MCF 10A (cell line): Measurements from ENCODE around the gene ARHGAP12. TPM values are rescaled to one million over a fixed set of nuclear protein-coding genes. Genes with fewer than 3 reads are reported as not detected.
A peak's percentile ranks its signal among the peaks of the same experiment; 100 is the strongest.
"Not testable (repeated sequence)": the region's sequence is repeated elsewhere in the genome, so short reads cannot be mapped to it uniquely, and the experiment has no call there.

Experiments
- BruUV-seq: library from RNA; stranded (reverse); fragments of 400-500 nt; replicated peaks from 2 replicates; lab custom pipeline; 2021; lab: Mats Ljungman, UMichigan
- CTCF ChIA-PET: fragments of 300-600 bp; sonication (Branson Sonifier 250); formaldehyde crosslinking; extraction: SDS; loops from one replicate; lab custom pipeline; 2021; ENCODE audit warnings: antibody characterized with exemption, inconsistent platforms; lab: Yijun Ruan, JAX
- POLR2A ChIA-PET: fragments of 300-600, 350-650 bp; sonication (Branson Sonifier 250); formaldehyde crosslinking; extraction: SDS; loops from one replicate; lab custom pipeline; 2020; ENCODE audit warnings: antibody characterized with exemption, inconsistent platforms; lab: Yijun Ruan, JAX
- DNase-seq: peaks from one replicate; pipeline ENCODE4 v3.0.0-alpha.2; 2018; ENCODE audit not compliant: unreplicated experiment
- H3K27ac Mint-ChIP-seq: one replicate; pipeline ENCODE4 v1.8.0; 2022; ENCODE audit warnings: mild to moderate bottlenecking, low read depth, mixed read lengths; ENCODE audit not compliant: unreplicated experiment
- H3K27me3 Mint-ChIP-seq: one replicate; pipeline ENCODE4 v1.8.0; 2022; ENCODE audit warnings: mixed read lengths; ENCODE audit not compliant: insufficient read depth, unreplicated experiment
- H3K36me3 Mint-ChIP-seq: one replicate; pipeline ENCODE4 v1.8.0; 2022; ENCODE audit warnings: mild to moderate bottlenecking, moderate library complexity, mixed read lengths; ENCODE audit not compliant: insufficient read depth, unreplicated experiment
- H3K4me1 Mint-ChIP-seq: one replicate; pipeline ENCODE4 v1.8.0; 2022; ENCODE audit warnings: mixed read lengths; ENCODE audit not compliant: insufficient read depth, unreplicated experiment
- H3K4me3 Mint-ChIP-seq: one replicate; pipeline ENCODE4 v1.8.0; 2022; ENCODE audit warnings: mild to moderate bottlenecking, moderate library complexity, mixed read lengths; ENCODE audit not compliant: unreplicated experiment
- H3K9me3 Mint-ChIP-seq: one replicate; pipeline ENCODE4 v1.8.0; 2022; ENCODE audit warnings: mixed read lengths; ENCODE audit not compliant: unreplicated experiment
- CTCF ChIP-seq: fragments of 200-600 bp; IDR thresholded peaks from one replicate; pipeline ENCODE4 v1.8.0; 2022; ENCODE audit warnings: antibody characterized with exemption, mild to moderate bottlenecking; ENCODE audit not compliant: unreplicated experiment
- intact Hi-C: fragments of 100-400 bp; cut with micrococcal nuclease; formaldehyde crosslinking; loops from 2 replicates; pipeline ENCODE4 v1.14.1; 2022
- total RNA-seq: library from RNA; stranded (reverse); gene quantifications from 2 replicates; pipeline ENCODE4 v1.2.3, GENCODE V29; 2022

Gene ARHGAP12
- total RNA-seq, 1 experiment from 2014 or later, result 26.0 TPM

DNA sequence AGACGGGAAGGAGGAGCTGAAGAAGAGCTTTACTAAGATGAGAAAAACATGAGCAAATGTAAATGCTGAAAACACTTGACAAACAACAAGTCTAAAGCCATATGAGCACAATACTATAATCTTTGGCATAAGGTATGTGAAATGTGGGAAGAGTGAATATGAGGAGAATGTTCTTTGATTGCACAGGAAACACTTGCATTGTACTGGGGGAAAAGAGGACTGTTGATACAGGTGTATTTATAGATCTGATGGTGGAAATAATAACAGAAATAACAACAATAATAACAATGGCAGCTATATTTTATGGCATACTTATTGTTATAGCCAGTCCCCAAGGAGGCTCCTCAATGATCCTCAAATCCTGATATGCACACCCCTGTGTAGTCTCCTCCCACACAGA is 23.0 kb downstream of the ARHGAP12 start:
- BruUV-seq, result no TSS peak
- Mint-ChIP-seq H3K4me3 (no peak overlapping the region), H3K27me3 (no peaks in the 10 kb centered on the region), H3K27ac (no peak overlapping the region), H3K4me1 (peaks cover 14% of the 10 kb centered on the region), H3K9me3 (no peaks in the 10 kb centered on the region), H3K36me3 (peaks cover 40% of the 10 kb centered on the region)
- ChIA-PET POLR2A (no interaction called here), CTCF (no interaction called here)
- intact Hi-C loops, result no loop called here
- TF ChIP-seq CTCF, result no peak
- no peak for DNase-seq

GRCh38 chr10:31902625-31903024 is 26.0 kb downstream of the ARHGAP12 start:
- BruUV-seq, result no TSS peak
- no peak for TF ChIP-seq CTCF
- H3K9me3 Mint-ChIP-seq, result no peaks in the 10 kb centered on the region
- DNase-seq, result no peak
- no peak overlapping the region for H3K27ac Mint-ChIP-seq
- peaks cover 28% of the 10 kb centered on the region for H3K4me1 Mint-ChIP-seq
- intact Hi-C loops, result no loop called here
- ChIA-PET POLR2A (no interaction called here), CTCF (interaction anchor here (0.9 kb wide), 1 partner anchor 40 kb away, joined by 3 read pairs; no protein-coding TSS in a partner anchor)
- no peaks in the 10 kb centered on the region for H3K27me3 Mint-ChIP-seq
- H3K36me3 Mint-ChIP-seq, result peaks cover 28% of the 10 kb centered on the region
- H3K4me3 Mint-ChIP-seq, result no peak overlapping the region

- TF ChIP-seq CTCF, result no peak
- Mint-ChIP-seq H3K4me3 (peak overlapping the region; percentile 20), H3K27me3 (no peaks in the 10 kb centered on the region), H3K9me3 (no peaks in the 10 kb centered on the region), H3K4me1 (peaks cover 32% of the 10 kb centered on the region), H3K27ac (peak overlapping the region; percentile 85), H3K36me3 (peaks cover 8% of the 10 kb centered on the region)
- ChIA-PET POLR2A (interaction anchor here (1.0 kb wide), 2 partner anchors 25 to 30 kb away, joined by 3 to 4 read pairs; no protein-coding TSS in a partner anchor), CTCF (interaction anchor here (1.0 kb wide), 1 partner anchor 36 kb away, joined by 4 read pairs; no protein-coding TSS in a partner anchor)
- no TSS peak for BruUV-seq
- intact Hi-C loops, result no loop called here
- peak; percentile 17 for DNase-seq
Observed at GRCh38 chr10:31897506-31897905, 31.1 kb downstream of the ARHGAP12 start.

DNA sequence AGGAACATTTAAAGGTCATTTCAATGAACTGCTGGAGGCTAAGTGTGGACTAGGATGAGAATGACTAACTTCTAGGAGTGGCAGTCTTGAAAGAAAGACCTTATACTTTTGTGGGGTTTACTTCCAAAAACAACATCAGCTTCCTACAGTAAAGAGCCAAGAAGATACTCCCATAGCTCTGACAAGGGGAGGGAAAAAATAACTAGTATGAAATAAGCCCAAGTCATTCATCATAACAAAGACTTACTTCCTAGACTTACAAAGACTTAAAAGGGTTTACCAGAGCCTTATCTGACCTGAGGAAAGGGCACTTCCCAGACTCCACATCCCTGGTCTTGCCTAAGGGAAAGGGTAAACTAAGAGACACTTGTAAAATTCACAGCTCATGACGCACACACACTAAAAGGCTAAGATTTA is 31.7 kb downstream of the ARHGAP12 start:
- H3K27me3 Mint-ChIP-seq, result no peaks in the 10 kb centered on the region
- POLR2A ChIA-PET, result interaction anchor here (0.8 to 1.3 kb wide), 6 partner anchors 12 to 32 kb away, joined by 3 to 6 read pairs (median 4); no protein-coding TSS in a partner anchor
- DNase-seq, result peak; percentile 75
- TF ChIP-seq CTCF, result no peak
- intact Hi-C loops, result no loop called here
- H3K27ac Mint-ChIP-seq, result peak overlapping the region; percentile 85
- CTCF ChIA-PET, result interaction anchor here (1.0 kb wide), 1 partner anchor 35 kb away, joined by 4 read pairs; no protein-coding TSS in a partner anchor
- H3K4me1 Mint-ChIP-seq, result peaks cover 32% of the 10 kb centered on the region
- peaks cover 10% of the 10 kb centered on the region for H3K36me3 Mint-ChIP-seq
- no peaks in the 10 kb centered on the region for H3K9me3 Mint-ChIP-seq
- BruUV-seq, result no TSS peak
- peak overlapping the region; percentile 25 for H3K4me3 Mint-ChIP-seq

DNA sequence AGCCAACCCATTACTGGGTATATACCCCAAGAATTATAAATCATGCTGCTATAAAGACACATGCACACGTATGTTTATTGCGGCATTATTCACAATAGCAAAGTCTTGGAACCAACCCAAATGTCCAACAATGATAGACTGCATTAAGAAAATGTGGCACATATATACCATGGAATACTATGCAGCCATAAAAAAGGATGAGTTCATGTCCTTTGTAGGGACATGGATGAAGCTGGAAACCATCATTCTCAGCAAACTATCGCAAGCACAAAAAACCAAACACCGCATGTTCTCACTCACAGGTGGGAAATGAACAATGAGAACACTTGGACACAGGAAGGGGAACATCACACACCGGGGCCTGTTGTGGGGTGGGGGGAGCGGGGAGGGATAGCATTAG is 32.9 kb downstream of the ARHGAP12 start:
- H3K9me3 Mint-ChIP-seq, CTCF ChIA-PET, BruUV-seq, H3K27ac Mint-ChIP-seq, intact Hi-C loops, H3K4me3 Mint-ChIP-seq, H3K27me3 Mint-ChIP-seq, DNase-seq: not testable (repeated sequence)
- peaks cover 11% of the 10 kb centered on the region for H3K36me3 Mint-ChIP-seq
- POLR2A ChIA-PET, result interaction anchor here (0.9 to 1.3 kb wide), 3 partner anchors 18 to 41 kb away, joined by 3 to 4 read pairs (median 3); no protein-coding TSS in a partner anchor
- H3K4me1 Mint-ChIP-seq, result peaks cover 32% of the 10 kb centered on the region
